ENCODE data around the gene ANKRD44.
A peak's percentile ranks its signal among the peaks of the same experiment; 100 is the strongest.

Gene ANKRD44

GRCh38 chr2:197286805-197287595, 23.6 kb downstream of the ANKRD44 start:
- peak overlapping the region; percentile 80 for H3K4me3 Mint-ChIP-seq
- peak overlapping the region; percentile 99 for H3K27ac Mint-ChIP-seq
- H3K36me3 Mint-ChIP-seq (ENCODE audit: low read depth), result peaks cover 33% of the 10 kb centered on the region
- H3K9me3 Mint-ChIP-seq, result no peaks in the 10 kb centered on the region
- no peaks in the 10 kb centered on the region for H3K27me3 Mint-ChIP-seq (ENCODE audit: low read depth)
- peaks cover 64% of the 10 kb centered on the region for H3K4me1 Mint-ChIP-seq (ENCODE audit: low read depth)

- Mint-ChIP-seq H3K27ac (peak overlapping the region; percentile 67), H3K27me3 (ENCODE audit: low read depth) (no peaks in the 10 kb centered on the region), H3K4me1 (ENCODE audit: low read depth) (peaks cover 70% of the 10 kb centered on the region), H3K9me3 (no peaks in the 10 kb centered on the region), H3K36me3 (ENCODE audit: low read depth) (peaks cover 30% of the 10 kb centered on the region), H3K4me3 (no peak overlapping the region)
These were observed 25.2 kb downstream of the ANKRD44 start for GRCh38 chr2:197285361-197285760.

GRCh38 chr2:197284956-197285355, 25.6 kb downstream of the ANKRD44 start:
- Mint-ChIP-seq H3K4me3 (no peak overlapping the region), H3K9me3 (no peaks in the 10 kb centered on the region), H3K4me1 (ENCODE audit: low read depth) (peaks cover 70% of the 10 kb centered on the region), H3K27ac (no peak overlapping the region), H3K36me3 (ENCODE audit: low read depth) (peaks cover 30% of the 10 kb centered on the region), H3K27me3 (ENCODE audit: low read depth) (no peaks in the 10 kb centered on the region)

- Mint-ChIP-seq H3K36me3 (ENCODE audit: low read depth) (peaks cover 32% of the 10 kb centered on the region), H3K27me3 (ENCODE audit: low read depth) (no peaks in the 10 kb centered on the region), H3K9me3 (no peaks in the 10 kb centered on the region), H3K27ac (no peak overlapping the region), H3K4me1 (ENCODE audit: low read depth) (peaks cover 69% of the 10 kb centered on the region), H3K4me3 (no peak overlapping the region)
These were observed 29.2 kb downstream of the ANKRD44 start for GRCh38 chr2:197281421-197281820.

GRCh38 chr2:197280015-197280702, 30.4 kb downstream of the ANKRD44 start:
- Mint-ChIP-seq H3K4me1 (ENCODE audit: low read depth) (peaks cover 65% of the 10 kb centered on the region), H3K9me3 (no peaks in the 10 kb centered on the region), H3K4me3 (peak overlapping the region; percentile 45), H3K27me3 (ENCODE audit: low read depth) (no peaks in the 10 kb centered on the region), H3K27ac (peak overlapping the region; percentile 64), H3K36me3 (ENCODE audit: low read depth) (peaks cover 32% of the 10 kb centered on the region)

- peaks cover 32% of the 10 kb centered on the region for H3K36me3 Mint-ChIP-seq (ENCODE audit: low read depth)
- no peaks in the 10 kb centered on the region for H3K27me3 Mint-ChIP-seq (ENCODE audit: low read depth)
- peak overlapping the region; percentile 64 for H3K27ac Mint-ChIP-seq
- H3K4me1 Mint-ChIP-seq (ENCODE audit: low read depth), result peaks cover 63% of the 10 kb centered on the region
- H3K9me3 Mint-ChIP-seq, result no peaks in the 10 kb centered on the region
- H3K4me3 Mint-ChIP-seq, result peak overlapping the region; percentile 1
These were observed 31.5 kb downstream of the ANKRD44 start for GRCh38 chr2:197278799-197279763.

- peak overlapping the region; percentile 17 for H3K27ac Mint-ChIP-seq
- peaks cover 64% of the 10 kb centered on the region for H3K4me1 Mint-ChIP-seq (ENCODE audit: low read depth)
- H3K36me3 Mint-ChIP-seq (ENCODE audit: low read depth), result peaks cover 27% of the 10 kb centered on the region
- no peak overlapping the region for H3K4me3 Mint-ChIP-seq
- no peaks in the 10 kb centered on the region for H3K9me3 Mint-ChIP-seq
- no peaks in the 10 kb centered on the region for H3K27me3 Mint-ChIP-seq (ENCODE audit: low read depth)
These were observed 32.8 kb downstream of the ANKRD44 start for GRCh38 chr2:197277794-197278193.

GRCh38 chr2:197276156-197276555, 34.4 kb downstream of the ANKRD44 start:
- peaks cover 23% of the 10 kb centered on the region for H3K36me3 Mint-ChIP-seq (ENCODE audit: low read depth)
- no peaks in the 10 kb centered on the region for H3K27me3 Mint-ChIP-seq (ENCODE audit: low read depth)
- no peak overlapping the region for H3K4me3 Mint-ChIP-seq
- H3K4me1 Mint-ChIP-seq (ENCODE audit: low read depth), result peaks cover 64% of the 10 kb centered on the region
- no peaks in the 10 kb centered on the region for H3K9me3 Mint-ChIP-seq
- no peak overlapping the region for H3K27ac Mint-ChIP-seq

- H3K27ac Mint-ChIP-seq, result no peak overlapping the region
- H3K4me1 Mint-ChIP-seq (ENCODE audit: low read depth), result peaks cover 63% of the 10 kb centered on the region
- H3K4me3 Mint-ChIP-seq, result no peak overlapping the region
- no peaks in the 10 kb centered on the region for H3K9me3 Mint-ChIP-seq
- peaks cover 25% of the 10 kb centered on the region for H3K36me3 Mint-ChIP-seq (ENCODE audit: low read depth)
- no peaks in the 10 kb centered on the region for H3K27me3 Mint-ChIP-seq (ENCODE audit: low read depth)
These were observed 35.6 kb downstream of the ANKRD44 start for GRCh38 chr2:197274937-197275336.

GRCh38 chr2:197274349-197274748, 36.2 kb downstream of the ANKRD44 start:
- Mint-ChIP-seq H3K4me1 (ENCODE audit: low read depth) (peaks cover 63% of the 10 kb centered on the region), H3K9me3 (no peaks in the 10 kb centered on the region), H3K4me3 (no peak overlapping the region), H3K27me3 (ENCODE audit: low read depth) (no peaks in the 10 kb centered on the region), H3K36me3 (ENCODE audit: low read depth) (peaks cover 20% of the 10 kb centered on the region), H3K27ac (peak overlapping the region; percentile 49)

- no peaks in the 10 kb centered on the region for H3K27me3 Mint-ChIP-seq (ENCODE audit: low read depth)
- no peak overlapping the region for H3K4me3 Mint-ChIP-seq
- H3K4me1 Mint-ChIP-seq (ENCODE audit: low read depth), result peaks cover 64% of the 10 kb centered on the region
- peaks cover 18% of the 10 kb centered on the region for H3K36me3 Mint-ChIP-seq (ENCODE audit: low read depth)
- H3K27ac Mint-ChIP-seq, result no peak overlapping the region
- H3K9me3 Mint-ChIP-seq, result no peaks in the 10 kb centered on the region
These were observed 37.1 kb downstream of the ANKRD44 start for GRCh38 chr2:197273485-197273884.

- Mint-ChIP-seq H3K36me3 (ENCODE audit: low read depth) (peaks cover 21% of the 10 kb centered on the region), H3K9me3 (no peaks in the 10 kb centered on the region), H3K27ac (peak overlapping the region; percentile 9), H3K4me1 (ENCODE audit: low read depth) (peaks cover 78% of the 10 kb centered on the region), H3K27me3 (ENCODE audit: low read depth) (no peaks in the 10 kb centered on the region), H3K4me3 (no peak overlapping the region)
These were observed 40.0 kb downstream of the ANKRD44 start for GRCh38 chr2:197270601-197271000.

- Mint-ChIP-seq H3K9me3 (no peaks in the 10 kb centered on the region), H3K4me1 (ENCODE audit: low read depth) (peaks cover 81% of the 10 kb centered on the region), H3K27me3 (ENCODE audit: low read depth) (no peaks in the 10 kb centered on the region), H3K36me3 (ENCODE audit: low read depth) (peaks cover 14% of the 10 kb centered on the region), H3K4me3 (no peak overlapping the region), H3K27ac (peak overlapping the region; percentile 71)
These were observed 40.8 kb downstream of the ANKRD44 start for GRCh38 chr2:197269815-197270214.
